NB4 (cell line): ENCODE measurements around the gene VDR.

Source experiments
- DNase-seq: peaks from one replicate; pipeline ENCODE4 v3.0.0; 2010; ENCODE audit warnings: low read depth
- H3K4me3 ChIP-seq: one replicate; pipeline ENCODE4 v1.5.1; 2011; ENCODE audit warnings: mild to moderate bottlenecking, low read depth, low read length, moderate library complexity
- CTCF ChIP-seq: IDR thresholded peaks from one replicate; pipeline ENCODE4 v1.5.1; 2012; ENCODE audit warnings: low read depth, low read length
- MAX ChIP-seq: IDR thresholded peaks from 2 replicates; pipeline ENCODE4 v1.6.1; 2011; ENCODE audit warnings: low read depth, low read length
- MYC ChIP-seq: IDR thresholded peaks from 2 replicates; pipeline ENCODE4 v1.6.1; 2011; ENCODE audit warnings: low read depth, low read length
- POLR2A ChIP-seq: IDR thresholded peaks from 2 replicates; pipeline ENCODE4 v1.6.1; 2011; ENCODE audit warnings: mild to moderate bottlenecking; ENCODE audit not compliant: insufficient read length; ENCODE audit errors: extremely low read depth

The VDR gene

GRCh38 chr12:47825173-47825639 is 79.6 kb downstream of the VDR start:
- DNase-seq = no peak

GRCh38 chr12:47824635-47825034 is 80.2 kb downstream of the VDR start:
- no peak for TF ChIP-seq POLR2A
- DNase-seq = no peak
- H3K4me3 ChIP-seq = no peak overlapping the region

More at GRCh38 chr12:47825173-47825639, 79.6 kb downstream of the VDR start:
- TF ChIP-seq CTCF = no peak
- no peak for TF ChIP-seq MAX
- no peak for TF ChIP-seq POLR2A
- no peak for TF ChIP-seq MYC
- no peak overlapping the region for H3K4me3 ChIP-seq

- no peak for DNase-seq
- no peak overlapping the region for H3K4me3 ChIP-seq
- no peak for TF ChIP-seq POLR2A
- no peak for TF ChIP-seq CTCF
- TF ChIP-seq MAX = no peak
- TF ChIP-seq MYC = no peak
Measured at GRCh38 chr12:47824198-47824597, 80.6 kb downstream of the VDR start.

GRCh38 chr12:47823422-47824086 is 81.2 kb downstream of the VDR start:
- TF ChIP-seq CTCF (no peak), POLR2A (no peak), MAX (no peak), MYC (no peak)
- no peak overlapping the region for H3K4me3 ChIP-seq
- DNase-seq = no peak

- TF ChIP-seq MAX = no peak
- TF ChIP-seq MYC = no peak
- TF ChIP-seq CTCF = no peak
- TF ChIP-seq POLR2A = no peak
- no peak overlapping the region for H3K4me3 ChIP-seq
- DNase-seq = no peak
Measured at GRCh38 chr12:47822863-47823262, 81.9 kb downstream of the VDR start.

- H3K4me3 ChIP-seq = no peak overlapping the region
- TF ChIP-seq POLR2A (no peak), MAX (no peak), MYC (no peak), CTCF (no peak)
Measured at GRCh38 chr12:47822401-47822800, 82.4 kb downstream of the VDR start.

More at GRCh38 chr12:47822401-47822800, 82.4 kb downstream of the VDR start:
- DNase-seq = no peak
